HG03378 (cell line): ENCODE results near the gene GPX4.
A peak's percentile ranks its signal among the peaks of the same experiment; 100 is the strongest.

Source experiments
- ATAC-seq: cut with Tn5 transposase; IDR thresholded peaks from one replicate; pipeline ENCODE4 v1.9.1; 2021; ENCODE audit warnings: mild to moderate bottlenecking, moderate library complexity; ENCODE audit not compliant: unreplicated experiment

Gene GPX4, protein sequence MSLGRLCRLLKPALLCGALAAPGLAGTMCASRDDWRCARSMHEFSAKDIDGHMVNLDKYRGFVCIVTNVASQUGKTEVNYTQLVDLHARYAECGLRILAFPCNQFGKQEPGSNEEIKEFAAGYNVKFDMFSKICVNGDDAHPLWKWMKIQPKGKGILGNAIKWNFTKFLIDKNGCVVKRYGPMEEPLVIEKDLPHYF

DNA sequence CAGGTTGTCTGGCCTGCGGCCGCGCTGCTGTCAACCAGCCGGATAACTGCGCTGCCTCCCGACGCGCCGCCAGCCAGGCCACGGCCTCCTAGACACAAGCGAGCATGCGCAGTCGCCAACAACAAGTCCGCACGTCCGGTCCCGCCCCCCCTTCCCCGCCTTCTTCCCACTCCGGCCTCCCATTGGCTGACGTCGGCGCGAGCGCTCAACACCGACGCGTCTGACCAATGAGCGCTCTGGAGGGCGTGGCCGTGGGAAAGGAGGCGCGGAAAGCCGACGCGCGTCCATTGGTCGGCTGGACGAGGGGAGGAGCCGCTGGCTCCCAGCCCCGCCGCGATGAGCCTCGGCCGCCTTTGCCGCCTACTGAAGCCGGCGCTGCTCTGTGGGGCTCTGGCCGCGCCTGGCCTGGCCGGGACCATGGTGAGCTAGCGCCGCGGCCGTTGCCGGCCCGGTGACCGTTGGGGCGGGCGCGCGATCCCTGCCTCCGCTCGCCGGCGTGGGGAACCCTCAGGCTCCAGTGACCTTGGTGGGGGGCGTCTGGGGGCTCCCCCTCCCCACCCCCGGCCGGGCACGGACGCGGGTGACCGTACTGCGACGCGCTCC is at the start of gene GPX4:
Gene GPX4, plus strand, starts transcription at position 287 of the 603 bp plus-strand sequence. Its CDS starts 50 bp downstream, at position 337.
- ATAC-seq, result peak; percentile 40

DNA sequence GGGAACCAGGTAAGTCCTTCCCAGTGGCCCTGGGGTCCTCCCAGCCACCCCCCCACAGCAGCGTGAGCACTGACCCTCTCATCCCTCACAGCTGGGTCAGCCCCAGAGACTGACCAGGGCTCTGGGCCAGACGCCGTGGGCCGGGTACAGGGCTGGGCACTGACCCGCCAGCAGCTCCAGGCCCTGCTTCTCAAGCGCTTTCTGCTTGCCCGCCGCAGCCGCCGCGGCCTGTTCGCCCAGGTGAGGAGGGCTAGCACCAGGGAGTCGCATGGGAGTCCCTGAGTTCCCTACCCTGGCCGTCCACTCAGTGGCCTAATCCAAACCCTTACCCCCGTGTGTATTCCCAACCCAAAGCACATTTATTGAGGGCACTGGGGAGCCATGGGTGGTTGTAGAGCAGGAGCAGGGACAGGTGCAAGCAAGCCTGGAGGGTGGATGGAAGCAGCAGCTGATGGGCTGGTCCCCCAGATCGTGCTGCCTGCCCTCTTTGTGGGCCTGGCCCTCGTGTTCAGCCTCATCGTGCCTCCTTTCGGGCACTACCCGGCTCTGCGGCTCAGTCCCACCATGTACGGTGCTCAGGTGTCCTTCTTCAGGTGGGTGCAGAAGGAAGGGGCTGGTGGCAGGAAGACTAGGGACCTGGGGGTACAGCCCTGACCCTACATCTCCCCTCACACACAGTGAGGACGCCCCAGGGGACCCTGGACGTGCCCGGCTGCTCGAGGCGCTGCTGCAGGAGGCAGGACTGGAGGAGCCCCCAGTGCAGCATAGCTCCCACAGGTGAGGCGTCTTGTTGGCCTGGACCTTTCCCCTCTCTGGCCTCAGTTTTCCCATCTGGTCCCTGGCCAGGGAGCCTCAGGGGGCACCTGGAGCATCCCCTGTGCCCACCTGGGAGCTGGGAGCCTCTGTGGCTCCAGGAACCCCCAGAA is 49.4 kb upstream of the GPX4 start:
- ATAC-seq, result no peak

DNA sequence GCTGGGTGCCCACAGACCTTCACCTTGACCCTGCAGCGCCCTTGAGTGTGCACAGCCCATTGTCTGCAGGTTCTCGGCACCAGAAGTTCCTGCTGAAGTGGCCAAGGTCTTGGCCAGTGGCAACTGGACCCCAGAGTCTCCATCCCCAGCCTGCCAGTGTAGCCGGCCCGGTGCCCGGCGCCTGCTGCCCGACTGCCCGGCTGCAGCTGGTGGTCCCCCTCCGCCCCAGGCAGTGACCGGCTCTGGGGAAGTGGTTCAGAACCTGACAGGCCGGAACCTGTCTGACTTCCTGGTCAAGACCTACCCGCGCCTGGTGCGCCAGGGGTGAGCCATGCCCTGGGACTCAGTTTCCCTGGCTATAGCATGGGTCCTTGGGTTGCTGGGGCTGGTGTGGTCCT is 48.8 kb upstream of the GPX4 start:
- ATAC-seq, result no peak

DNA sequence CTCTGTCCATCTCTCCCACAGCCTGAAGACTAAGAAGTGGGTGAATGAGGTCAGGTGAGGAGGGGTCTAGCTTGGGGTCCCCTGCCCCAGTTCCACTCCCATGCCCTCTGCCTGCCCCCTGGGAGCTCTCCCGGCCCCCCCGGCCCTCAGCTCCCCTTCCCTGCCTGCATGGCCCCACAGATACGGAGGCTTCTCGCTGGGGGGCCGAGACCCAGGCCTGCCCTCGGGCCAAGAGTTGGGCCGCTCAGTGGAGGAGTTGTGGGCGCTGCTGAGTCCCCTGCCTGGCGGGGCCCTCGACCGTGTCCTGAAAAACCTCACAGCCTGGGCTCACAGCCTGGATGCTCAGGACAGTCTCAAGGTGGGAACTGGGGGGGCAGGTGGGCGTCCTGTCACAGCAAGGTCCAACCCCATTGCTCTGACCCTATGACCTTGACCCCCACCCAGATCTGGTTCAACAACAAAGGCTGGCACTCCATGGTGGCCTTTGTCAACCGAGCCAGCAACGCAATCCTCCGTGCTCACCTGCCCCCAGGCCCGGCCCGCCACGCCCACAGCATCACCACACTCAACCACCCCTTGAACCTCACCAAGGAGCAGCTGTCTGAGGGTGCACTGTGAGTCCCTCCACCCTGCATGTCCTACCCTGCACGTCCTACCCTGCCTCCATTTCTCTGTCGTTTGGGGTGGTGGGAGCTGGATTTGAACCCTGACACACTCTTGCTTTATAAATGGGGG is 47.7 kb upstream of the GPX4 start:
- no peak for ATAC-seq

DNA sequence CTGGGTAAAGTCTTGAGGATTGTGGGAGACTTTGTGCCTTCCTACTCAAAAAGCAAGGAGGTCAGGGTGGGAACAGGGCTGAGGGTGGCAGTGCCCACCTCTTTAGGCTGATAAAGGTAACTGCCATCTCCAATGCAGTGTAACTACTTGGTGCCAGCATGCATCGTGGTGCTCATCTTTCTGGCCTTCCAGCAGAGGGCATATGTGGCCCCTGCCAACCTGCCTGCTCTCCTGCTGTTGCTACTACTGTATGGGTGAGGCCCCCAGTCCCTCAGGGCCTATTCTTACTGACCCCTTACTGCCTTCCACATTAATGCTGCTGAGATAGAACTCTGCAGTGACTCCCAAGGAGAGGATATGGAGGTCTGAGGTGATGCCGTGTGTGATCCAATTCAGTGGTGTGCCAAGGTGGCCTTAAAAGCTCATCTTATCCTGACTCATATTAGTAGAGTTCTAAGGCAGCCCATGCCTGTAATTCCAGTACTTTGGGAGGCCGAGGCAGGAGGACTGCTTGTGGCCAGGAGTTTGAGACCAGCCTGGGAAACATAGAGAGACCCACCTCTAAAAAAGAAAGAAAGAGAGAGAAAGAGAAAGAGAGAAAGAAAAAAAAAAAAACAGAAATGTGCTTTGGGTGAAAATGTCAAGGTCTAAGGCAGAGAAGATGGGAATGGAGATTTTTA is 46.5 kb upstream of the GPX4 start:
- ATAC-seq, result no peak

DNA sequence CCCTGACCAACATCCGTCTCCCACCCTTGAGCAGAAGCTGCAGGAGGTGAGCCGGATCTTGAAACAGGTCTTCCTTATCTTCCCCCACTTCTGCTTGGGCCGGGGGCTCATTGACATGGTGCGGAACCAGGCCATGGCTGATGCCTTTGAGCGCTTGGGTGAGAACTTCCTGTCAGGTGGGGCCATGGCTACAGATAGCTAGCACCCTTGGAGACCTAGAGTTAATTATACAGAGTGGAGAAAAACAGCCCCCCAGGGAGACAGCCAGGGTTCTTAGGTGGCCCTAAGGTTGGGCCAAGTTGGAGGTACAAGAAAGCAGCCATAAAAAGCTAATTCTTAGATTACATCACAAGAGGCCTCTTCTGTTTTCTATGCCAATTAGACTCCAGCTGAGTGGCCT is 45.7 kb upstream of the GPX4 start:
- ATAC-seq, result no peak

DNA sequence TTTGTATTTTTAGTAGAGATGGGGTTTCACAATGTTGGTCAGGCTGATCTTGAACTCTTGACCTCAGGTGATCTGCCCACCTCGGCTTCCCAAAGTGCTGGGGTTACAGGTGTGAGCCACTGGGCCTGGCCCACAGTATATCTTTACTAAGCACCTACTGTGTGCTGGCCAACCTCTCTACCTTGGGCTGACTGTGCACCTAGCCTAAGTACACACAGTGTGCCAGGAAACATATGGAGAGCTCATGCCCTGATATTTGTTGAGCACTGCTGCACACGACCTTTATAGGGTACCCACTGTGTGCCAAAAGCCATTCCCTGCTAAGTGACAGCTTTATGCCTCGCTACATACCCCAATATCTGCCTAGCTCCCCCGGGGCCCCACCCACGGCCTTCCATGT is 43.1 kb upstream of the GPX4 start:
- no peak for ATAC-seq

DNA sequence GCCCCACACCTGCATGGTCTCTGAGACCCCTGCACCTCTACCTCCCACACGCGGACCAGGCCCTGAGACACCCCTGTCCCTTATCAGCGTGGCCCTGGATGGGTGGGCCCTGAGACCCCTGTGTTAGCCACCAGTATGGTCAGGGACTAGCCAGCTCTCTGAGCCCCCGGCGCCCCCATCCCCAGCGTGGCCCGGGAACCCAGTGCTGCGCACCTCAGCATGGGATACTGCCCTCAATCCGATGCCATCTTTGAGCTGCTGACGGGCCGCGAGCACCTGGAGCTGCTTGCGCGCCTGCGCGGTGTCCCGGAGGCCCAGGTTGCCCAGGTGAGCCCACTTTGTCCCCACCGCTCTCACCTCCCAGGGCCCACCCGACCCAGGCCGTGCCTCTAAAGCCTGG is 41.8 kb upstream of the GPX4 start:
- ATAC-seq, result no peak

DNA sequence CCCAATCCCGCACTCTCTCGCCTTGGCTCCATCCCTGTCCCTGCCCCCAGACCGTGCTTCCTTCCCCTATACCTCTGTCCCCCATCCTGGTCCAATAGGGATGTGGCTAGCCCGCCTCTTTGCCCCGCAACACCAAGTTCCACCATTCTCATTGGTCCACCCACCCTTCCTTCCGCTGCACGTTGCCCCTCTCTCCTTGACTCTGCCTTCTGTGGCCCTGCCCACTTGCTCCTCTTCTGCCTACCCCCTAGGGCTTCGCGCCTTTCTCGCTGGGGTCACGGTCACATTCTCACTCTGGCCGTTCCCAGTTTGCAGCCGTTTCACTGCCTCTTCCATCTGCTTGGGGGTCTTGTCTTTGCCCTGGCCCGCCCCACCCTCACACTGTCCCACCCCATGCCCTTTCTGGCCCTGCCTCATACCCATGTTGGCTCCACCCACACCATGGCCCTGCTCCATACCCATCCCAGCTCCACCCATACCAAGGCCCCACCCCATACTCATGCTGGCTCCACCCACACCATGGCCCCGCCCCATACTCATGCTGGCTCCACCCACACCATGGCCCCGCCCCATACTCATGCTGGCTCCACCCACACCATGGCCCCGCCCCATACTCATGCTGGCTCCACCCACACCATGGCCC is 41.3 kb upstream of the GPX4 start:
- no peak for ATAC-seq

DNA sequence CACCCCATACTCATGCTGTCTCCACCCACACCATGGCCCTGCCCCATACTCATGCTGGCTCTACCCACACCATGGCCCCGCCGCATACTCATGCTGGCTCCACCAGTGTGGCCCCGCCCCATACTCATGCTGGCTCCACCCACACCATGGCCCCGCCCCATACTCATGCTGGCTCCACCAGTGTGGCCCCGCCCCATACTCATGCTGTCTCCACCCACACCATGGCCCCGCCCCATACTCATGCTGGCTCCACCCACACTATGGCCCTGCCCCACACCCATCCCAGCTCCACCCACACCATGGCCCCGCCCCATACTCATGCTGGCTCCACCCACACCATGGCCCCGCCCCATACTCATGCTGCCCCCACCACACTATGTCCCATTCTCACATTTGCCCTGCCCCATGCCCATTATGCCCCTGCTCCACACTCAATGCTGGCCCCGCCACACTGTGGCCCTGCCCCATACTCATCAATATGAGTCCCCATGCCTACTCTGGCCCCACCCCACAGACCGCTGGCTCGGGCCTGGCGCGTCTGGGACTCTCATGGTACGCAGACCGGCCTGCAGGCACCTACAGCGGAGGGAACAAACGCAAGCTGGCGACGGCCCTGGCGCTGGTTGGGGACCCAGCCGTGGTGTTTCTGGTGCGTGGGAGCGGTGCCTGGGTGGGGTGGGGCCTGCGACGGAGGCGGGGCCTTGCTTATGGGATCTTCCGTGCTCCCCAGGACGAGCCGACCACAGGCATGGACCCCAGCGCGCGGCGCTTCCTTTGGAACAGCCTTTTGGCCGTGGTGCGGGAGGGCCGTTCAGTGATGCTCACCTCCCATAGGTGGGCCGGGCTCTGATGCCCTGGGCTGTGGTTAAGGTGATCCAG is 40.5 kb upstream of the GPX4 start:
- no peak for ATAC-seq

DNA sequence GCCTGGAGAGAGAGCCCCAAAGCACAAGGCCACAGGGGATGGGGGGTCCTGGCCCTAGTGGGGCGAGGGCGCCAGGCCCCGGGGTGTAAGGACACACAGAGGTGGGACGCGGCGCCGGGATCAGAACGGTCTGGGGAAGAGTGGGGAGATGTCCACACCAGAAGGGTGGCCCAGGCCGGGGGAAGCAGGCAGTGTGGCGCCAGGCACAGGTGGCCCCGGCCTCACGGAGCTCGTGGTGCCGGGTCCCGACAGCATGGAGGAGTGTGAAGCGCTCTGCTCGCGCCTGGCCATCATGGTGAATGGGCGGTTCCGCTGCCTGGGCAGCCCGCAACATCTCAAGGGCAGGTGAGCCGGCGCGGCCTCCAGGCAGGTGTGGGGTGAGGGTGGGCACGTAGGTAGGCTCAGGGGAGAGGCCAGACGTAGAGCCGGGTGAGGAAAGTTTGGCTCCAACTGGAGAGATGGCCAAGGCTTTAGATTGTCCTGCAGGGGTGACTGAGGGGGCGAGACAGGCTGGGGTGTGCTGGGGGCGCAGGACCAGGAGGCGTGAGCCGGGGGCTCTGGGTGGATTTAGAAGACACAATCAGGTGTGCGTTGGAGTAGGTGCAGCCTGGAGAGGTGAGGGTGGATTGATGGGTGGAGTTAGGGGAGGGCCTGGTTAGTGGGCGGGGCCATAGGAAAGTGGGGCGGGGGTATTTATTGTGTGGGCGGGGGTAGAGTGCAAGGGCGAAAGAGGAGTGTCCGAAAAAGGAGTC is 39.7 kb upstream of the GPX4 start:
- ATAC-seq, result no peak

DNA sequence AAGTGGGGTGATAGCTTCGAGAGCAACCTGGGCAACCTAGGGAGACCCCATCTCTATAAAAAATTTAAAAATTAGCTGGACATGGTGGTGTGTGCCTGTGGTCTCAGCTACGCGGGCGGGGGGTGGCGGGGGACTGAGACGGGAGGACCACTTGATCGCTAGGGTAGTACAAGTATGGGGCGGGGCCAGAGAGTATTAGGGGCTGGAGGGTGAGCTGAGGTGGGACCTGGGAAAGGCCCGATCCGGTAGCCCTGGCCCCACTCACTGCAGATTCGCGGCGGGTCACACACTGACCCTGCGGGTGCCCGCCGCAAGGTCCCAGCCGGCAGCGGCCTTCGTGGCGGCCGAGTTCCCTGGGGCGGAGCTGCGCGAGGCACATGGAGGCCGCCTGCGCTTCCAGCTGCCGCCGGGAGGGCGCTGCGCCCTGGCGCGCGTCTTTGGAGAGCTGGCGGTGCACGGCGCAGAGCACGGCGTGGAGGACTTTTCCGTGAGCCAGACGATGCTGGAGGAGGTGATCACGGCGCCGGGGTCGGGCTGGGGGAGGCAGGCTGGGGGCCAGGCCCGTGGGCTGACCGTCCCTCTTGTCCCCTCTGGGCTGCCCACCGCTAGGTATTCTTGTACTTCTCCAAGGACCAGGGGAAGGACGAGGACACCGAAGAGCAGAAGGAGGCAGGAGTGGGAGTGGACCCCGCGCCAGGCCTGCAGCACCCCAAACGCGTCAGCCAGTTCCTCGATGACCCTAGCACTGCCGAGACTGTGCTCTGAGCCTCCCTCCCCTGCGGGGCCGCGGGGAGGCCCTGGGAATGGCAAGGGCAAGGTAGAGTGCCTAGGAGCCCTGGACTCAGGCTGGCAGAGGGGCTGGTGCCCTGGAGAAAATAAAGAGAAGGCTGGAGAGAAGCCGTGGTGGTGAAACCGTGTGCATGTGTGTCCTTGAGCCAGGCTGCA is 38.9 kb upstream of the GPX4 start:
- no peak for ATAC-seq

DNA sequence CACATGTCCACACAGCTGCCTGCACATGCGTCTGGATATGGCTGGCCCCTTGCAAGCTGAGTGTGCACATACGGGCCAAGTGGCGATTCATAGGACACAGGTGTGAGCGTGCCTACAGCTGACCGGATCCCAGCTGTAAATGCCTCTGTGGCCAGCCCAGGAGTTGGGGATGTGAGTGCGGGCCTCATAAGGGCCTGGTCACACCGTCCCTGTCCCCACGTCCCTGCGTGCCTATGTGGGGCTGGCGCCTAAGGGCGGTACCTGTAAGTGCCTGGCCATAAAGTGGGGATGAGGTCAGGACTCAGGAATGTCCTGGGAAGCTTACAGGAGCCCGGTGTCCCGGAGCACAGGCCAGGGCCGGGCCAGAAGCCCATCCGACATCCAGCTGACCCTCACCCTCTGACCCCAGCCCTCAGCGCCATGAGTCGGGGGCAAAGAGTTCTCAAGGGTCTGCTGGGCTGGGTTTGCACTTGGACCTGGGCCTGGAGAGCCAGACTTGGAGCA is 38.1 kb upstream of the GPX4 start:
- no peak for ATAC-seq

DNA sequence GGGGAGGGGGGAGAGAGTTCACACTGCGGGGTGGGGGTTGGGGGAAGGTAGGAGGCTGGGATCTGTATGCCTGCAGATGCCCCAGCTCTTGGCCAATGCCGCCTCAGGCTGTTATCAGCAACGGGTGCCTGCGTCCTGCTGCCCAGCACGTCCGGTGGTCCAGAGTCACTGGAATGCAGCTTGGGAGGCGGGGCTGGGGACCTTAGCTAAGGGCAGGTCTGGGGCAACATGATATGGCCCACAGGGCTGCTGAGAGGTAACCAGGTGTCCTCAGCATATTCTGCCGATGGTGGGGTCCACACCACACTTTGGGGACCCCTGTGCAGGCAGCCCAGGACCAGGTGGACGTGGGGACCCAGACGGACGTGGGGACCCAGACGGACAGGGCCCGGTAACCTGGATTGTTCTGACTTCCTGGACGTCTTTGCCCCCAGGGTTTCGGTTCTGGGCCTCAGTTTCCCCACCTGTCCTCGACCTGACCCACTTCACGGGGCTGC is 37.5 kb upstream of the GPX4 start:
- no peak for ATAC-seq

DNA sequence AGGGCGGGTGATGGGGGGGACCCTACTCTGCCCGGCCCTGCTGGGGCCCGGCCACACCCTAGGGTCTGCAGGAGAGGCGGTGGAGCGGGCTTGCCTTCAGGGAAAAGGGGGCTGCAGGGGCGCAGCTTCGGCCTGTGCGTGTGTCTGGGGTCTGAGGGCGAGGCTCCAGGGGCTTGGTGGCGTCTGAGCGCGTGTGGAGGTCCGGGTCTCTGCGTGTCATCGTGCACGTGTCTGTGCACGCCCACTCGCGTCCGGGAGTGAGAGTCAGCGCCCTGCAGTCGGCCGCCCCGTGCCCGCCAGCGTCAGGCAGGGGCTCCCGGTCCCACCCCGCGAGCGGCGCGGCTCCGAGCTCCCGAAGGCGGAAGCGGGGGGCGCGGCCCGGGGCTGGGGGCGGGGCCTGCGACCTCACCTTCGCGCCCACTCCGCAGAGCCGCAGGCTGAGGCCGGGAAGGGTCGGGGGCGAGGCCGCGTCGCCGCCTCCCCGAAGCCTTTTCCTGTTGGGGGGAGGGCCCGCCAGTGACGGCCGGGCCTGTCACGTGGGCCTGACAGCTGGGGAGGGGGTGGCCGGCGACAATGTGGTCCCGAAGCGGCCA is 37.0 kb upstream of the GPX4 start, which contains the start of gene ARHGAP45:
Gene ARHGAP45, plus strand, starts transcription at position 420 of the 593 bp plus-strand sequence. CDS start 239 bp downstream, outside the sequence.
- ATAC-seq, result no peak

DNA sequence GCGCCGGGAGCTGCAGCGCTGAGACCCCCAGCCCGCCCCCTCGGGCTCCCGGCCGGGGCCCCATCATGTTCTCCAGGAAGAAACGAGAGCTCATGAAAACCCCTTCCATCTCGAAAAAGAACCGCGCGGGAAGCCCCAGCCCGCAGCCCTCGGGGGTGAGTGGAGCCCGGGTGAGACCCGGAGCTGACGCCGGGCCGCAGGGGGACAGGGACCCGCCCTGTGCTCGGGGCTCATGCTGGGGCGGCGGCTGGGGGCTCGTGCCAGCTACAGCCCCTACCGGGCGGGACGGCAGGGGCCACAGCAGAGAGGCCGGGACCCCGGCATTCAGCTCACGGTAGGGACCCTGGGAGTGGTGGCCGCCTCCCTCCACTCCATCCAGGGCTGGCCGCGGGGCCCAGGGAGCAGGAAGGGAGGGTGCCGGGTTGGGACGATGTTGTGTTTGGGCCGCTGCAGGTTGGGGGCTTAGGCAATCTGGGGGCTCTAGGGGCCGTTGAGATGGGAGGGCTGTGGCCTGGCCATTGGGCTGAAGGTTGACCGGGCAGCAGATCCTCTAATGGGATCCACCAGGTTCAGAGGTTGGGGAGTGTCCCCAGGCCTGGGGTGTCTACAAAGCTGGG is 36.3 kb upstream of the GPX4 start:
- no peak for ATAC-seq
